Stimulated activated naive CD4-positive, alpha-beta T cell (primary cell): ENCODE results near the gene NPEPL1.

Experiments used
- DNase-seq, 6 experiments: peaks; one replicate each; lab custom pipeline; 2025; lab: John Stamatoyannopoulos, UW

The NPEPL1 gene

GRCh38 chr20:58701431-58702160 is 9.0 kb downstream of the NPEPL1 start:
- no peak for DNase-seq

- DNase-seq, result no peak
These were observed 9.5 kb downstream of the NPEPL1 start for GRCh38 chr20:58702161-58702510.

GRCh38 chr20:58702859-58703648 is 10.5 kb downstream of the NPEPL1 start:
- no peak for DNase-seq

GRCh38 chr20:58703765-58704371 is 11.3 kb downstream of the NPEPL1 start:
- no peak for DNase-seq

GRCh38 chr20:58705208-58705926 is 12.8 kb downstream of the NPEPL1 start:
- no peak for DNase-seq

- DNase-seq, result no peak
These were observed 13.7 kb downstream of the NPEPL1 start for GRCh38 chr20:58706150-58706892.

GRCh38 chr20:58706975-58707681 is 14.5 kb downstream of the NPEPL1 start:
- DNase-seq, result no peak

- no peak for DNase-seq
These were observed 15.2 kb downstream of the NPEPL1 start for GRCh38 chr20:58707770-58708169.

- no peak for DNase-seq
These were observed 15.8 kb downstream of the NPEPL1 start for GRCh38 chr20:58708246-58708931.

GRCh38 chr20:58709013-58709702 is 16.6 kb downstream of the NPEPL1 start:
- no peak for DNase-seq

- no peak for DNase-seq
These were observed 17.1 kb downstream of the NPEPL1 start for GRCh38 chr20:58709703-58710039.

GRCh38 chr20:58710481-58711265 is 18.1 kb downstream of the NPEPL1 start:
- no peak for DNase-seq

GRCh38 chr20:58711266-58712051 is 18.9 kb downstream of the NPEPL1 start:
- DNase-seq, result no peak

- DNase-seq, result no peak
These were observed 19.7 kb downstream of the NPEPL1 start for GRCh38 chr20:58712151-58712791.

GRCh38 chr20:58712806-58713731 is 20.5 kb downstream of the NPEPL1 start:
- no peak for DNase-seq

GRCh38 chr20:58713801-58714339 is 21.3 kb downstream of the NPEPL1 start:
- DNase-seq, result no peak
